HG02973 (cell line): Measurements from ENCODE around the gene CCDC33.

Experiments used
- ATAC-seq: cut with Tn5 transposase; IDR thresholded peaks from one replicate; pipeline ENCODE4 v1.9.1; 2021; ENCODE audit warnings: moderate library complexity; ENCODE audit not compliant: unreplicated experiment

Gene CCDC33

DNA sequence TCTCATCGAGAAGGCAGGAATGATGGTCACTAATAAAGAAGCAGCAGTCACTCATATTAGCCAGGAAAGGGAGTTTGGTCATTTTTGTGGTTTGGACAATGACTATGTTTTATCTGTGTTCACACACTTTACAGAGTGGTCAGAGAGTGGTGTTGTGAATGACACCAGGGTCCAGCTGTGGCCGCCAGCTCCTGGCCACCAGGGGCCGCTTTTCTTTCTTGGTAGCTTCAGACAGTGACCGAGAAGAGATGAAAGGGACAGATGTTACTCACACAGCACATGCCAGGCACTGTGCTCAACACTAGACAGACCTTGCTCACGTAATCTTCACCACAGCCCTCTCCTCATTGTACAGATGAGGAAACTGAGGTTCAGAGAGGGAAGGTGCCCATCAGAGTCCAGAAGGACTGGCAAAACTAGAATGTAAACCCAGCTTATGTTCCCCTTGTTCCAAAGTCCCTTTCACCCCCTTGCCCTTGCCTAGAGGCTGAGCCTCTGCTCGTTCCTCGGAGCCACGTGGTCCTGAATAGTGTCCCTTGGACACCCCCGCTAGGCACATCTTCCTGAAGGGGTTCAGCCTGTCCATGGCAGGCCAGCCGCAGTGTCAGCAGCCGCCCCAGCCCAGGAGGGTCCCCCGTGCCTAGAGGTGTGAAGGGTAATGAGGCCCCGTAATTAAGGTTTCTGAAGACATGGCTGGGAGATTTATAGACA is 75.8 kb downstream of the CCDC33 start:
- no peak for ATAC-seq

GRCh38 chr15:74312445-74313007 is 76.4 kb downstream of the CCDC33 start:
- no peak for ATAC-seq

DNA sequence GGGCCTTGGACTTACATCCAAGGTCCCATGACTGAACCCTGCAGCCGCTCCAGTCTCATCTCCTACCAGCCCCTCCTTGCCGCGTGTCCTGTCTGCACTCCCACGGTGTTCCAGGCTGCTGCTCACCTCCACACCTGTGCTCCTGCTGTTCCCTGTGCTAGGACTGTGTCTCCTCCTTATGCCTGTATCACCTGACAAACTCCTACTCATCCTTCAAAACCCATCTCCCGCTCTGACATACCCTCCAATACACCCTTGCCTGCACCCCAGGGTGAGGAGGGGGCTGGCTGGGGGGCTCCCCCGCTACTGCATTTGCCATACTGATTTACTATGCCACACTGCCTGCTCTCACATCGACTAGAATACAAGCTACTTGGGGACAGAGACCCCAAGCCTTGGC is 77.8 kb downstream of the CCDC33 start:
- no peak for ATAC-seq

DNA sequence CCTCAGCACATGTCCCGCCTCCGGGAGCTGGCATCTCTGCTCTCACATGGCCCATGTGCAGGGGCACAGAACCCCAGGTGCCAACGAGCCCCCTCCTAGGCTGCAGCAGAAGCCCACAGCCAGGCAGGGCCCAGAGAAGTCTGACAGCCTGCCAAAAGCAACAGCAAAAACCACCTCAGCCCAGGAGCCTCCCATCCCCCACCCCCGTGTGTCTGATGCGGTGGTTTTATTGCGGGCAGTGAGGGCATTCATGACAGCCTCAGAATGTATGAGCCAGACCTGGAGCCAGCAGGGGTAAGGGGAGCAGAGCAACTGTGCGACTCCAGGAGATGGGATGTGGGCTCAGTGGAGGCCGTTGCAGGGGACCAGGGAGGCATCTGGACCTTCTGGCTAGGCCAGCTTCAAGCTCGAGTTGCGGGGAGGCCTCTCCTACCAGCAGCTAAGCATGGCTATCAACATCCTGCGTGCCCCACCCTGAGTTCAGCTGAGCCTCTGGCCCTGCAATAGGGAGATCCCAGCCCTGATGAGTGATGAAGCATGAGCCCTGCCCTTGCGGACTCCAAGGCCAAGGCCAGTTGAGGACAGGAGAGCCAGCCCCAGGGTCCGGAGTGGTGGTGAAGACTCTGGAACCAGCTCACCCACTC is 78.8 kb downstream of the CCDC33 start:
- no peak for ATAC-seq

GRCh38 chr15:74315626-74316025 is 79.5 kb downstream of the CCDC33 start:
- no peak for ATAC-seq

DNA sequence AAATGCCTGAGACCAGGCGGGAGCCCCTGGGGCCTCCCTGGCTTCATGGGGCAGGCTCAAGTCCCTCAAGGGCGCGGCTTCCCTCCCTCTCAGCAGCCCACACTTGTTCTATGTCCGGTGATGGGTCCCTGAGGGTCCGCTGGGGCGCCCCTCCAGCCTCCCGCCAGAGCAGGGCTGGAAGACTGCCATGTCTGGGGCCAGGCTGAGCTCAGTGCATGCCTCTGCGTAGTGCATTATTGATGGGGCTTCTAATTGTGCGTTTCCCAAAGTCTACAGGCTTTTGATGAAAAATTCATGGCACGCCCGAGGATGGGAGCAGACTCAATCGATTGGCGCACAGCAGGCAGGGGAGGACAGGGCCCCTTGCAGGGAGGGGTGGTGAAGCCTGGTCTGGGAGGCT is 80.0 kb downstream of the CCDC33 start:
- no peak for ATAC-seq

GRCh38 chr15:74317820-74318375 is 81.8 kb downstream of the CCDC33 start:
- ATAC-seq, result no peak

DNA sequence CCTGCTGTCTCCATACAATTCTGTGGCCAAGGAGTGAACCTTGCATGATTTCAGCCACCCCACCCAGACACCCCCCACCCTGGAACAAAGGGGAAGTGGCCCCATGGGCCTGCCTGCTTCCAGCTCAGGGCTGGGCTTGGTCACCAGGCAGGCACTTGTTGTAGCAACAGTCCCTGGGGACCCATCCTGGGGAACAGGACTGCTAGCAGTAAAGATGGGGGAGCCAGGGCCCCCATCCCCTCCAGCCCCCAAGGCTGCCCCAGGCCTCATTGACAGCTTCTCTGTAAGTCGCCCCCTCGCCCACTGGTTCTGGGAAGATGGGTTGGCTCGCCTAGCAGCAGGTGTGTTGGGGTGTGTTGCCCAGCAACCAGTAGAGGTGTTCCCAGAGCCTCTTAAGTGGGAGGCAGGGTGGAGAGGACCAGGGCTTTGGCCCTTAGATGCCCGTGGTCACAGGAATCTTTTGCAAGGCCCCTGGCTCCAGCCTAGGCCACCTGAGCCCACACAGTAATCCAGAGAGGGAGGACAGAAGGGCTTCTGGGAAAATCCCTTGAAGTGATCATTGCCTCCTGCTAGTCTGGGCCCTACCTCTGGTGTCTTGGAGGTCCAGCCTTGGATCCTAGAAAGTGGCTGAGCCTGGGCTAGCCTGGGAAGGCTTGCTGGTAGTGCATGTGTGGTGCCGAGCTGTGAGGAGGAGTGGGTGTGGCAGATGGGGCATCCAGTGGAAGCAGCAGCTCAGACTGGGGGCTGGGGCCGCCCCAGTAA is 82.4 kb downstream of the CCDC33 start:
- no peak for ATAC-seq

GRCh38 chr15:74319138-74319460 is 83.0 kb downstream of the CCDC33 start:
- no peak for ATAC-seq

- ATAC-seq, result no peak
These were observed 83.6 kb downstream of the CCDC33 start for GRCh38 chr15:74319596-74320351.

GRCh38 chr15:74320352-74321247 is 84.5 kb downstream of the CCDC33 start:
- ATAC-seq, result no peak

GRCh38 chr15:74322558-74323180 is 86.5 kb downstream of the CCDC33 start:
- no peak for ATAC-seq

DNA sequence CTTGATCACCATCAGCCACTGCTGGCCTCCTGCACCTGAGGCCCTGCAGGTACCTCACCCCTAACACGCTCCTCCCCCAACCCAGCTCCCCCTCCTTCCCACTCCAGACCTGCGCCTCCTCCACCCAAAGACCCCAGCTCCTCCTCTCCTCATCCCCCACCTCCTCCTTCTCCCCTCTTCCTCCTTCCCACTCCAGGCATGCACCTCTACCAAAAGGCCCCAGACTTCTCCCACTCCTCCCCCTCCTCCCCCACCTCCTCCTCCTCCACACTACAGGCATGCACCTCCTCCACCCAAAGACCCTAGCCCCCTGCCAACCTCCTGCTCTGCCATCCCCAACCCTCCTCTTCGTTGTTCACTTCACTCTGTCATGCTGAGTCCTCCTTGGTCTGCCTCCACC is 88.6 kb downstream of the CCDC33 start:
- no peak for ATAC-seq

GRCh38 chr15:74326746-74327145 is 90.6 kb downstream of the CCDC33 start:
- no peak for ATAC-seq

DNA sequence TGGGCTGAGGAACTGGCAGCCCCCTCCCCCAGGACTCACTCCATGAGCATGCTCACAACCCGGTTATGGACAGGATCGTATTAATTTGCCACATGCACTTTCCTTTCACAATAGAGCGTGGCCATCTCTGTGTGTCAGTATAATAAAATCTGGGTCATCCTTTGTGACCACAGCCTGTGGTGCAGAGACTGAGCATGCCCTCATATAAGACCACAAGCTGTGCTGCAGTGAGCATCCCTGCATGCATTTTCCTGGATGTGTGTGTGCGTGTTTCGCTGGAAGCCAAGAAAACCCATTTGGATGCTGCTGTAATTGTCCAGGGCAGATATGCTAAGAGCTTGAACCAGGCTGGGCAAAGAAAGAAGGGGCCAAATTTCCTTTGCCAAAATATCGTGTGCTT is 91.6 kb downstream of the CCDC33 start:
- no peak for ATAC-seq

DNA sequence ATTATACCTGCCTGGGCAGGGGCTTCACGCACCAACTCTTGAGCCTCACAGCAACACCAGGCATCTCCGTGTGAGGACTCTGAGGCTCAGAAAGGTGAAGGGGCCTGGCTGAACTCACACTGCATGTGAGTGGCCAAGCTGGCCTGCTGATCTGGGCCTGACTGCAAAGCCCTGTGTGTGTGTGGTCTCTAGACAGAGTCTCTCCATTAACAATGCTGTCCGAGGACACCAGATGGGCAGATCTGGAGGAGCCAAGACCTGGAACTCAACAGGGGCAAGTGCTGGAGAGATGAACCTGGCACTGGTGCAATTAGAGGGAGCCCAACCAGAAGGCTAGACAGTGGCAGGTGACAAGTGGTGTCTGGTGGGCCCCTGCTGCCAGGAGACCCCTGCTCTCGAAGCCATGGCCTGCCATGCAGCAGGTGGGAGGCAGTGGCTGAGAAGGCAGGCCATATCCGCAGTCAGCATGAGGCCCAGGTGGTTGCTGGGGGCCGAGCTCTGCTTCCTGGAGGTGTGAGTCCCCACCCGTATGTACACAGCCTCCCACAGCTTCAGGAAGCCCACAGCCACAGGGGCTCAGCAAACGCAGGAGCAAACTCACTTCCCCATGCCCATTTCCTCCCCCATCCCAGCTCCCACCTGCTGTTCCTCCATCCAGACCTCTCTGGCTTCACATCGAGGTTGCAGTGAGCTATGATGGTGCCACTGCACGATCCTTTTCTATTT is 92.4 kb downstream of the CCDC33 start:
- no peak for ATAC-seq

DNA sequence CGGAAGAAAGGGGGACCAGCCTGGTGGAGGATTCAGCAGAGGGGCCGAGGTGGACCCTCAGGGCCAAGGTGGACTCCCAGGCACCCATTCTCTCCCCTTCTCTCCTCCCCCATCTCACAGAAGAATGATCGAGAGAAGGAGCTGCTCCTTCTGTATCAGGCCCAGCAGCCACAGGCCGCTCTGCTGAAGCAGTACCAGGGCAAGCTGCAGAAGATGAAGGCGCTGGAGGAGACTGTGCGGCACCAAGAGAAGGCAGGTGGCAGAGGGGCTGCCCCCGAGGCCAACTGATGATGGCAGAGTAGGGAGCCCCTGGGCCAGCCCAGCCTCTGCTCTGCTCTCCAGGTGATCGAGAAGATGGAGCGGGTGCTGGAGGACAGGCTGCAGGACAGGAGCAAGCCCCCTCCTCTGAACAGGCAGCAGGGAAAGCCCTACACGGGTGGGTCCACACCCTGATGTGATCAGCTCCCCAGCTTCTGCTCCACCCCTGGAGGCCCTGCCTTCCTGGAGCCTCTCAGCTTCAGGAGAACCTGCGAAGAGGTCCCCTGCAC is 94.8 kb downstream of the CCDC33 start:
- ATAC-seq, result no peak

DNA sequence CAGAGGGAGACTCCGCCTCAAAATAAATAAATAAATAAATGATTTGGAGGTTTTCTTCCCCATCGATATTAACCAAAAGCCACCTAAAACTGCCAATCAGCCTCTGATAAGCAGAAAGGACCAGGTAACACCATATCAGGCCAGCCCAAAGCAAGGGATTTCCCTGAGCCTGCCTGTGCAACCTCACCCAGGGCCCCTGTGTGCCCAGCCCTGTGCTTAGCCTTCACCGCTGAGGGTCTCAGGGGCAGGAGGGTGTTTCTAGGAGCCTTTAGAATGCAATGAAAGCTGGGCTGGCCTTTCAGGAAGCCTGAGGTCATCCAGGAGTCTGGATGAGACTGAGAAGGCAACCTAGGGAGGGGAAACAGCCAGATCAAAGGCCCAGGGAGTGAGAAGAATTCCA is 95.9 kb downstream of the CCDC33 start:
- ATAC-seq, result no peak
